Progenitor cell of endocrine pancreas (in vitro differentiated cells): Measurements from ENCODE around the gene LRMDA. TPM values are rescaled to one million over a fixed set of nuclear protein-coding genes. Genes with fewer than 3 reads are reported as not detected.

ENCODE experiments used
- DNase-seq: peaks from one replicate; pipeline ENCODE4 v3.0.0; 2021; ENCODE audit warnings: low spot score; ENCODE audit not compliant: unreplicated experiment
- H3K27ac Mint-ChIP-seq: 2 replicates; pipeline ENCODE4 v1.8.0; 2021; ENCODE audit warnings: mild to moderate bottlenecking, moderate library complexity, mixed read lengths
- H3K27me3 Mint-ChIP-seq: 2 replicates; pipeline ENCODE4 v1.8.0; 2021; ENCODE audit warnings: mixed read lengths
- H3K36me3 Mint-ChIP-seq: 2 replicates; pipeline ENCODE4 v1.8.0; 2022; ENCODE audit warnings: mixed read lengths; ENCODE audit not compliant: insufficient read depth
- H3K4me1 Mint-ChIP-seq: 2 replicates; pipeline ENCODE4 v1.8.0; 2021; ENCODE audit warnings: low read depth, mixed read lengths
- H3K4me3 Mint-ChIP-seq: 2 replicates; pipeline ENCODE4 v1.8.0; 2021; ENCODE audit warnings: low read depth, mild to moderate bottlenecking, moderate library complexity, mixed read lengths
- H3K9me3 Mint-ChIP-seq: 2 replicates; pipeline ENCODE4 v1.8.0; 2021; ENCODE audit warnings: low read depth, mixed read lengths
- total RNA-seq: library from RNA; stranded (reverse); gene quantifications from 2 replicates; pipeline ENCODE4 v1.2.1, GENCODE V29; 2021
- TF ChIP-seq, protein P1 (sequence below): fragments of 200-600 bp; sonication (generic); IDR thresholded peaks from one replicate; pipeline ENCODE4 v1.5.0; 2021; ENCODE audit warnings: antibody characterized with exemption, mild to moderate bottlenecking; ENCODE audit not compliant: unreplicated experiment

The LRMDA gene
- total RNA-seq, 1 donor from 2014 or later: 6.5 TPM

DNA sequence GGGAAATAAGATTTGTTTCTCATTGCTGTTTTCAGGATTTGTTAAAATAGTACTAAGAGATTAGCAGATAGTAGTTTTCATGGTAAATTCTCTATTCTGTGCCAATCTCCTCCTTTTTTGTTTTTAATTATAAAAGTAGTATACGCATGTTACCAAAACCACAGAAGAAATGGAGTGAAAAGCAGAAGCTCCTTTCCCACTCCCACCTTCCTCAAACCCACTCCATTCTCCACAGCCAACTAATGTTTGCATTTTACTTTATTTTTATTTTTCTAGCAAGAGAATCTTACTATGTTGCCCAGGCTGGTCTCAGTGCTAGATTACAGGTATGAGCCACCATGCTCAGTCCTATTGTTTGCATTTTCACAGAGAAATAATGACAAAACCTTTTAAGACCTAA is 4.5 kb upstream of the LRMDA start:
- peaks cover 11% of the 10 kb centered on the region for H3K27me3 Mint-ChIP-seq
- DNase-seq: no peak
- no peak overlapping the region for H3K27ac Mint-ChIP-seq
- TF ChIP-seq, protein P1, sequence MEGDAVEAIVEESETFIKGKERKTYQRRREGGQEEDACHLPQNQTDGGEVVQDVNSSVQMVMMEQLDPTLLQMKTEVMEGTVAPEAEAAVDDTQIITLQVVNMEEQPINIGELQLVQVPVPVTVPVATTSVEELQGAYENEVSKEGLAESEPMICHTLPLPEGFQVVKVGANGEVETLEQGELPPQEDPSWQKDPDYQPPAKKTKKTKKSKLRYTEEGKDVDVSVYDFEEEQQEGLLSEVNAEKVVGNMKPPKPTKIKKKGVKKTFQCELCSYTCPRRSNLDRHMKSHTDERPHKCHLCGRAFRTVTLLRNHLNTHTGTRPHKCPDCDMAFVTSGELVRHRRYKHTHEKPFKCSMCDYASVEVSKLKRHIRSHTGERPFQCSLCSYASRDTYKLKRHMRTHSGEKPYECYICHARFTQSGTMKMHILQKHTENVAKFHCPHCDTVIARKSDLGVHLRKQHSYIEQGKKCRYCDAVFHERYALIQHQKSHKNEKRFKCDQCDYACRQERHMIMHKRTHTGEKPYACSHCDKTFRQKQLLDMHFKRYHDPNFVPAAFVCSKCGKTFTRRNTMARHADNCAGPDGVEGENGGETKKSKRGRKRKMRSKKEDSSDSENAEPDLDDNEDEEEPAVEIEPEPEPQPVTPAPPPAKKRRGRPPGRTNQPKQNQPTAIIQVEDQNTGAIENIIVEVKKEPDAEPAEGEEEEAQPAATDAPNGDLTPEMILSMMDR: no peak
- H3K9me3 Mint-ChIP-seq: no peaks in the 10 kb centered on the region
- no peaks in the 10 kb centered on the region for H3K36me3 Mint-ChIP-seq
- H3K4me3 Mint-ChIP-seq: no peak overlapping the region
- H3K4me1 Mint-ChIP-seq: peaks cover 25% of the 10 kb centered on the region

DNA sequence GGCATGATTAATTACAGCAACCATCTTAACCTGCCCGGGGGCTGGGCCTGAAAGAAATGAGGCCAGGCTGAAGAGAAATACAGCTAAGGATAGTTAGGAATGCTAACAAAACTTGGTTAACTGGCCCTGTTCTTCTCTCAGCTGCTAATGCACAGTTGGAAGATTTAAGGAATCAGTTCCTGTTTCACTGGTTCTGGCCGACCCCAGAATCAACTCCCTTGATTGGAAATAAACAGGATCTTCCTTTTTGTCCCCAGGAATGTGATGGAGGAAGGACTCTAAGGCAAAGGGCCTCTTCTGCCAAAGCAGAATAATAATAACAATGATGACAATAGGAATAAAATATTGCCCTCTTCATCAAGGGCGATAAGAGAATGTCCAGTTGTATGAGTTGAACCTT is 3.5 kb upstream of the LRMDA start:
- no peaks in the 10 kb centered on the region for H3K36me3 Mint-ChIP-seq
- H3K27ac Mint-ChIP-seq: no peak overlapping the region
- peaks cover 19% of the 10 kb centered on the region for H3K27me3 Mint-ChIP-seq
- TF ChIP-seq, protein P1: no peak
- no peaks in the 10 kb centered on the region for H3K9me3 Mint-ChIP-seq
- H3K4me3 Mint-ChIP-seq: no peak overlapping the region
- peaks cover 27% of the 10 kb centered on the region for H3K4me1 Mint-ChIP-seq
- no peak for DNase-seq

DNA sequence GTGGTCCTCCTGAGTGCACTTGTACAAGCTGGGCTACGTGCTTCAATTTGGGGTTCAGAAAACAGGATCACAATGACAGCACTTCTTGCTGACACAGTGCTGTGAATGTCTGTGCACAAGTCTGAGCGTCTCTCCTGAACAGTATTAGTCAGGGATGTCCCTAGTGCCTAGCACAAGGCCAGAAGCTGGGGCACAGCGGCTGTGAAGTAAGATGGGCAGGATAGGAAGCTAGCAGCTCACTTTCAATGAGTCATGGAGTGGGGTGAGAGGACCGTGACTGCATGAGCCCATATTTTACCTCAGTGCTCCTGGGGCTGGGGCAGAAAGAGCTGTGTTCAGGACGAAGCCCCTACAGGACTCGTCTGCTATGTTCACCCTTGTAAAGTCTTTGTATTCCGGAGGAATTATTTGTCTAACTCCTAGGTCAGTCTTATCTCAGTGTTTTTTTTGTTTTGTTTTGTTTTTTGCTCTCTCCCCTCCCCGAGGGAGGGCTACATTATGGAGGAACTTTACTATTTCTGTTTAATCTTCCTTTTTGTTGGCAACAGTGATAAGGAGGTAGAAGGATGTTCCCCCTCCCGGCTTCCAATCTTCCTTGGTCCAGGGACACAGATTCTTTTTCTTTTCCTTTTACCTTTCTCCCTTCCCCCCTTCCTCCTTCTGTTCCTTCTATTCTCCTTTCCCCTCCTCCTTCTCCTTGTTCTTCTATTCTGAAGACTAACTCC is 2.8 kb upstream of the LRMDA start:
- H3K27ac Mint-ChIP-seq: peak overlapping the region; percentile 77
- no peak overlapping the region for H3K4me3 Mint-ChIP-seq
- H3K9me3 Mint-ChIP-seq: no peaks in the 10 kb centered on the region
- TF ChIP-seq, protein P1: no peak
- no peaks in the 10 kb centered on the region for H3K36me3 Mint-ChIP-seq
- no peak for DNase-seq
- peaks cover 27% of the 10 kb centered on the region for H3K4me1 Mint-ChIP-seq
- peaks cover 21% of the 10 kb centered on the region for H3K27me3 Mint-ChIP-seq

DNA sequence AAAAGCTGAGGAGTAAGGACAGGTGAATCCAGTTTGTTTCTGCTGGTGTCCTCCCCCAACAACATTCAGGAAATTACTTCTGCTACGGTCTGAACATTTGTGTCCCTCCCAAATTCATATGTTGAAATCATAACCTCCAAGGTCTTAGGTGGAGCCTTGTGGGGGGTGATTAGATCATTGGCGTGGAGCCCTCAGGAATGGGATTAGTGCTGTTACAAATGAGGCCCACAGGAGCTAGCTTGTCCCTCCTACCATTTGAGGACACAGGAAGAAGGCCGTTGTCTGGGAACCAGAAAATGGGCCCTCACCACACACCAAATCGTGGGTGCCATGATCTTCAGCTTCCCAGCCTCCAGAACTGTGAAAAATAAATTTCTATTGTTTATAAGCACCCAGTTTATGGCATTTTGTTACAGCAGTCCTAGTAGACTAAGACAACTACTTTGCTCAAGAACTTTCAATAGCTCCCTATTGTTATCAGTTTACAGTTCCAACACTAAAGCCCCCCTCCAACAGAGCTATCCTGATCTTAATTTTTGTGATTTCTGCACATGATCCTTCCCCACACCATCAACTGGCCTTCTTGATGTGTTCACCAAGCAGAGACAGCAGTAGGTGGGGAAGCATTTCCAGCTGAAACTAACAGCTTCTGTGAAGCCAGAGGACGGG is 2.1 kb upstream of the LRMDA start:
- Mint-ChIP-seq H3K27me3 (peaks cover 28% of the 10 kb centered on the region), H3K4me1 (peaks cover 27% of the 10 kb centered on the region), H3K36me3 (no peaks in the 10 kb centered on the region), H3K27ac (no peak overlapping the region), H3K4me3 (peak overlapping the region; percentile 7), H3K9me3 (no peaks in the 10 kb centered on the region)
- TF ChIP-seq, protein P1: no peak
- DNase-seq: no peak

DNA sequence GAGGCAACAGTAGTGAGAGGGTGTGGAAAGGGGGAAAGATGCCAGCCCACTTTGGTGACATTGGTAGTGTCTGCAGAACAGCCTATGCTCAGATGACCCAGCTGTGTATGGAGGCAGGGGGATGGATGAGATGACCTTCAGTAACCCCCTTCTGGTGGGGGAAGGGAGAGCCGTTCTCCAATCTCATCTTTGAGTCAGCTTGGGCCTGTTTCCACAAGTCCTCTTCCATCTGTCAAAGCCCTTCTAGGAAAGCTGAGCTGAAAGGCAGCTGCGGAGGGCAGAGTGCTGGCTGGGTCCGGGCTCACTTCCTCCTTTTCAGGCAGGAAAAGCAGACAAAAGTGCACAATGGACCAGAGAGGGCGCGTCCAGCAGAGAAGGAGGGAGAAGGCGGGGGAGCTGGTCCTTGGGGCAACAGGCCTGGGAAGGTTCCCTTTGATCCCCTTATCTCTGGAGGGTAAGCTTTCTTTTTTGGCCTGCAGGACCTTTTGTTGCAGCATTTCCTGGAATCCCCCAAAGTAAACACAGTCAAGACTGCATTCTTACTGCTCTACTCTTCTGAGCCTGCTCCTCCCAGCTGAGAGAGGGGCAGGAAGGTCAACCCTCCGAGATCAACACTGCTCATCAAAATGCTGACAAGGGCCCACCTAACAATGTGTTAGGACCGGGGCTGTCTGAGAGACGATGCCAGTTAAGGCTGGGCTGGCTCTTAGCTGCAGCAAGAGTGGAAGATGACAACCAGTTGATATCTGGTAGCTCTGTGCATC is 1.2 kb upstream of the LRMDA start:
- Mint-ChIP-seq H3K4me1 (peaks cover 27% of the 10 kb centered on the region), H3K4me3 (peak overlapping the region; percentile 65), H3K36me3 (peaks cover 1% of the 10 kb centered on the region), H3K27me3 (peaks cover 37% of the 10 kb centered on the region), H3K27ac (peak overlapping the region; percentile 55), H3K9me3 (no peaks in the 10 kb centered on the region)
- no peak for DNase-seq
- TF ChIP-seq, protein P1: no peak
